IMR-90 (cell line): ENCODE results near the gene MEGF11. TPM values are rescaled to one million over a fixed set of nuclear protein-coding genes. Genes with fewer than 3 reads are reported as not detected.

Experiments used
- ATAC-seq: fragments of 200-7000 bp; cut with Tn5 transposase; 2 replicates; pipeline ENCODE4 v1.9.1; 2020; ENCODE audit warnings: low read depth, mild to moderate bottlenecking, moderate library complexity
- BruUV-seq: library from RNA; stranded (reverse); fragments of 400-500 nt; replicated peaks from 2 replicates; lab custom pipeline; 2021; lab: Mats Ljungman, UMichigan
- CTCF ChIA-PET: fragments of 300-600 bp; formaldehyde crosslinking; extraction: SDS; loops from one replicate; lab custom pipeline; 2021; ENCODE audit warnings: antibody characterized with exemption; lab: Yijun Ruan, JAX
- POLR2A ChIA-PET: fragments of 300-600 bp; sonication (Branson Sonifier 250); formaldehyde crosslinking; loops from one replicate; lab custom pipeline; 2022; ENCODE audit warnings: antibody characterized with exemption; ENCODE audit not compliant: unreplicated experiment; lab: Charles Lee
- DNase-seq: peaks from one replicate; pipeline ENCODE4 v3.0.0; 2013
- H2AFZ ChIP-seq: replicated peaks from 2 replicates; pipeline ENCODE3; 2013; ENCODE audit warnings: low read length, mild to moderate bottlenecking; ENCODE audit not compliant: poor library complexity
- H2AK5ac ChIP-seq: 2 replicates; pipeline ENCODE4 v1.6.1; 2013; ENCODE audit warnings: low read depth, low read length, inconsistent platforms
- H2AK9ac ChIP-seq: replicated peaks from 2 replicates; pipeline ENCODE3; 2013; ENCODE audit warnings: mild to moderate bottlenecking, low read depth, low read length, moderate library complexity; ENCODE audit not compliant: poor library complexity
- H2BK120ac ChIP-seq: 2 replicates; pipeline ENCODE4 v1.6.1; 2013; ENCODE audit warnings: low read depth, low read length, inconsistent platforms
- H2BK15ac ChIP-seq: 3 replicates; pipeline ENCODE4 v1.6.1; 2013; ENCODE audit warnings: low read depth, low read length, inconsistent platforms
- H2BK20ac ChIP-seq: 2 replicates; pipeline ENCODE4 v1.6.1; 2013; ENCODE audit warnings: low read depth, mild to moderate bottlenecking, inconsistent platforms, low read length, moderate library complexity
- H2BK5ac ChIP-seq: 2 replicates; pipeline ENCODE4 v1.6.1; 2013; ENCODE audit warnings: mild to moderate bottlenecking, low read depth, low read length, inconsistent platforms; ENCODE audit not compliant: poor library complexity, severe bottlenecking
- H3K14ac ChIP-seq: replicated peaks from 2 replicates; pipeline ENCODE4 v1.6.1; 2013; ENCODE audit warnings: low read depth, low read length, inconsistent platforms
- H3K18ac ChIP-seq: 2 replicates; pipeline ENCODE4 v1.6.1; 2013; ENCODE audit warnings: low read depth, low read length, control low read depth
- H3K23ac ChIP-seq: 2 replicates; pipeline ENCODE4 v1.6.1; 2013; ENCODE audit warnings: low read depth, low read length, inconsistent platforms
- H3K27ac ChIP-seq: 2 replicates; pipeline ENCODE4 v1.5.1; 2013; ENCODE audit warnings: mild to moderate bottlenecking, control low read depth, low read length; ENCODE audit not compliant: insufficient read depth
- H3K27me3 ChIP-seq: 2 replicates; pipeline ENCODE4 v1.6.1; 2013; ENCODE audit warnings: low read length; ENCODE audit not compliant: control insufficient read depth, insufficient read depth
- H3K36me3 ChIP-seq: 2 replicates; pipeline ENCODE4 v1.6.1; 2013; ENCODE audit warnings: low read length, mixed read lengths; ENCODE audit not compliant: control insufficient read depth, insufficient read depth
- H3K4ac ChIP-seq: 2 replicates; pipeline ENCODE4 v1.6.1; 2013; ENCODE audit warnings: low read depth, low read length, inconsistent platforms
- H3K4me1 ChIP-seq: 2 replicates; pipeline ENCODE4 v1.6.1; 2013; ENCODE audit warnings: low read length, mixed read lengths; ENCODE audit not compliant: control insufficient read depth, insufficient read depth
- H3K4me2 ChIP-seq: 2 replicates; pipeline ENCODE4 v1.6.1; 2013; ENCODE audit warnings: low read depth, mild to moderate bottlenecking, control low read depth, low read length, moderate library complexity
- H3K4me3 ChIP-seq: 2 replicates; pipeline ENCODE4 v1.5.1; 2013; ENCODE audit warnings: low read depth, mild to moderate bottlenecking, control low read depth, low read length, moderate library complexity; ENCODE audit not compliant: insufficient read depth
- H3K56ac ChIP-seq: 2 replicates; pipeline ENCODE4 v1.6.1; 2013; ENCODE audit warnings: low read length, inconsistent platforms; ENCODE audit not compliant: insufficient read depth; ENCODE audit errors: extremely low read depth
- H3K79me1 ChIP-seq, 2 experiments: 2 replicates each; pipeline ENCODE4 v1.6.1; 2013; ENCODE audit warnings: low read length in 2 of 2, inconsistent platforms in 1 of 2, low read depth in 1 of 2
- H3K9ac ChIP-seq: 2 replicates; pipeline ENCODE4 v1.6.1; 2013; ENCODE audit warnings: low read depth, low read length, control low read depth
- H3K9me1 ChIP-seq: 2 replicates; pipeline ENCODE4 v1.6.1; 2013; ENCODE audit warnings: low read length, inconsistent platforms; ENCODE audit not compliant: insufficient read depth
- H3K9me3 ChIP-seq: 2 replicates; pipeline ENCODE4 v1.6.1; 2013; ENCODE audit warnings: low read length; ENCODE audit not compliant: control insufficient read depth, insufficient read depth
- H4K20me1 ChIP-seq: 2 replicates; pipeline ENCODE4 v1.6.1; 2013; ENCODE audit warnings: low read length, inconsistent platforms; ENCODE audit not compliant: insufficient read depth
- H4K5ac ChIP-seq: 2 replicates; pipeline ENCODE4 v1.6.1; 2013; ENCODE audit warnings: mild to moderate bottlenecking, low read depth, low read length, control low read depth
- H4K8ac ChIP-seq, 2 experiments: 2 replicates each; pipeline ENCODE4 v1.6.1; 2013; ENCODE audit warnings: low read depth in 2 of 2, low read length in 2 of 2, control low read depth in 1 of 2, inconsistent platforms in 1 of 2
- H4K91ac ChIP-seq: 2 replicates; pipeline ENCODE4 v1.6.1; 2013; ENCODE audit warnings: low read depth, low read length, inconsistent platforms; ENCODE audit not compliant: insufficient read depth
- BHLHE40 ChIP-seq: fragments of 150-350 bp; IDR thresholded peaks from 2 replicates; pipeline ENCODE4 v1.6.1; 2016; ENCODE audit warnings: mild to moderate bottlenecking, low read depth, low read length
- CEBPB ChIP-seq: IDR thresholded peaks from 2 replicates; pipeline ENCODE4 v1.6.1; 2012; ENCODE audit warnings: low read depth, low read length, improper control_type of control experiment
- CHD1 ChIP-seq: IDR thresholded peaks from 2 replicates; pipeline ENCODE4 v1.6.1; 2012; ENCODE audit warnings: low read depth, low read length, improper control_type of control experiment
- ELK1 ChIP-seq: fragments of 150-350 bp; IDR thresholded peaks from 2 replicates; pipeline ENCODE4 v1.6.1; 2016; ENCODE audit warnings: low read depth, mild to moderate bottlenecking, low read length, moderate library complexity, borderline replicate concordance
- FOS ChIP-seq: fragments of 150-350 bp; IDR thresholded peaks from 2 replicates; pipeline ENCODE4 v1.6.1; 2016; ENCODE audit warnings: low read depth, low read length
- MAZ ChIP-seq: IDR thresholded peaks from 2 replicates; pipeline ENCODE4 v1.6.1; 2012; ENCODE audit warnings: low read depth, mild to moderate bottlenecking, low read length, improper control_type of control experiment, moderate library complexity, borderline replicate concordance
- MXI1 ChIP-seq: IDR thresholded peaks from 2 replicates; pipeline ENCODE4 v1.6.1; 2012; ENCODE audit warnings: low read depth, mild to moderate bottlenecking, low read length, moderate library complexity, borderline replicate concordance
- NFE2L2 ChIP-seq: fragments of 150-350 bp; IDR thresholded peaks from 2 replicates; pipeline ENCODE4 v1.6.1; 2016; ENCODE audit warnings: low read depth, mild to moderate bottlenecking, low read length
- POLR2A ChIP-seq: IDR thresholded peaks from 2 replicates; pipeline ENCODE4 v1.6.1; 2012; ENCODE audit warnings: mild to moderate bottlenecking, low read depth, low read length
- RAD21 ChIP-seq: IDR thresholded peaks from 2 replicates; pipeline ENCODE4 v1.6.1; 2012; ENCODE audit warnings: low read length, improper control_type of control experiment
- RCOR1 ChIP-seq: IDR thresholded peaks from 2 replicates; pipeline ENCODE4 v1.6.1; 2012; ENCODE audit warnings: mild to moderate bottlenecking, low read length, improper control_type of control experiment; ENCODE audit not compliant: insufficient replicate concordance
- RFX5 ChIP-seq: IDR thresholded peaks from 2 replicates; pipeline ENCODE4 v1.8.0; 2012; ENCODE audit warnings: low read depth, mild to moderate bottlenecking, low read length, moderate library complexity
- SMC3 ChIP-seq: fragments of 150-350 bp; IDR thresholded peaks from 2 replicates; pipeline ENCODE4 v1.6.1; 2016; ENCODE audit warnings: low read depth, mild to moderate bottlenecking, antibody characterized with exemption, low read length, moderate library complexity
- WGBS, 2 experiments: methylation state at CpG; one replicate each; pipeline versions ENCODE4 v1.1.5 to v1.1.7; 2013; ENCODE audit warnings: missing lambda C conversion rate in 2 of 2; ENCODE audit not compliant: insufficient read length in 1 of 2; ENCODE audit errors: extremely low coverage in 2 of 2; 5-methylcytosine and 5-hydroxymethylcytosine counted together
- dilution Hi-C: fragments of 300-500 bp; cut with HindIII; formaldehyde crosslinking; loops from one replicate; pipeline ENCODE4 v1.14.3; 2018; ENCODE audit warnings: low sequenced_read_pairs; ENCODE audit not compliant: unreplicated experiment
- in situ Hi-C: fragments of 300-500 bp; cut with MboI; formaldehyde crosslinking; loops from 3 replicates; pipeline ENCODE4 v1.14.3; 2019; ENCODE audit warnings: low sequenced_read_pairs, inconsistent platforms, mixed read lengths
- intact Hi-C: fragments of 100-400 bp; cut with micrococcal nuclease; formaldehyde crosslinking; loops from 2 replicates; pipeline ENCODE4 v1.10.0; 2022
- polyA plus RNA-seq, 3 experiments: library from polyadenylated mRNA; depleted of rRNA; stranded (reverse); fragments of >200 nt; gene quantifications; 2 replicates each; pipeline ENCODE4 v1.2.3, GENCODE V29; 2012; ENCODE audit warnings: low replicate concordance in 1 of 3
- total RNA-seq: library from RNA; depleted of rRNA; stranded (reverse); fragments of >200 nt; gene quantifications from 2 replicates; pipeline ENCODE4 v1.2.3, GENCODE V29; 2012
- TF ChIP-seq, protein P1 (sequence below): conservative IDR thresholded peaks from 2 replicates; pipeline ENCODE4 v1.5.1; 2012; ENCODE audit warnings: mild to moderate bottlenecking, low read depth, low read length, improper control_type of control experiment
- TF ChIP-seq, protein P2 (sequence below): fragments of 150-350 bp; IDR thresholded peaks from 2 replicates; pipeline ENCODE4 v1.6.1; 2017; ENCODE audit warnings: mild to moderate bottlenecking, antibody characterized with exemption, low read length, low read depth

The MEGF11 gene
- total and polyA plus RNA-seq, 2 of the 4 experiments (the other 2 are of a cell fraction) = not detected

- H2BK15ac ChIP-seq = no peak overlapping the region
- ChIA-PET POLR2A (no interaction called here), CTCF (no interaction called here)
- H2AFZ ChIP-seq = no peak overlapping the region
- H3K9me1 ChIP-seq = 0 out of 2 replicates have a peak, but pooled peaks cover 3% of the 10 kb centered on the region
- intact Hi-C loops (no loop called here), dilution Hi-C loops (no loop called here), in situ Hi-C loops (no loop called here)
- H2BK5ac ChIP-seq = no peak overlapping the region
- no peaks in the 10 kb centered on the region for H4K20me1 ChIP-seq
- no peaks in the 10 kb centered on the region for H3K79me1 ChIP-seq
- H3K4ac ChIP-seq = no peak overlapping the region
- H3K4me1 ChIP-seq = no peaks in the 10 kb centered on the region
- H3K27me3 ChIP-seq = peaks cover 60% of the 10 kb centered on the region
- H3K27ac ChIP-seq = no peak overlapping the region
- no peak overlapping the region for H2BK20ac ChIP-seq
- no peak overlapping the region for H2BK120ac ChIP-seq
- H3K56ac ChIP-seq = no peak overlapping the region
- 50% methylated on average over 2 of the region's 15 CpGs; no CpG with 5 or more reads in 1 of the 2 experiments for WGBS, 2 experiments
- H2AK9ac ChIP-seq = no peak overlapping the region
- no peak overlapping the region for H3K4me2 ChIP-seq
- H3K36me3 ChIP-seq = no peaks in the 10 kb centered on the region
- H4K91ac ChIP-seq = no peak overlapping the region
- no TSS peak for BruUV-seq
- no peak overlapping the region for H3K9ac ChIP-seq
- ATAC-seq (no peak), DNase-seq (no peak)
- no peaks in the 10 kb centered on the region for H3K9me3 ChIP-seq
- no peak overlapping the region for H2AK5ac ChIP-seq
- H4K5ac ChIP-seq = no peak overlapping the region
- H3K14ac ChIP-seq = no peak overlapping the region
- H3K4me3 ChIP-seq = no peak overlapping the region
- no peak overlapping the region for H3K23ac ChIP-seq
- no peak overlapping the region for H3K18ac ChIP-seq
- no peak overlapping the region for H4K8ac ChIP-seq
- no peak for TF ChIP-seq CHD1
- TF ChIP-seq, protein P1, sequence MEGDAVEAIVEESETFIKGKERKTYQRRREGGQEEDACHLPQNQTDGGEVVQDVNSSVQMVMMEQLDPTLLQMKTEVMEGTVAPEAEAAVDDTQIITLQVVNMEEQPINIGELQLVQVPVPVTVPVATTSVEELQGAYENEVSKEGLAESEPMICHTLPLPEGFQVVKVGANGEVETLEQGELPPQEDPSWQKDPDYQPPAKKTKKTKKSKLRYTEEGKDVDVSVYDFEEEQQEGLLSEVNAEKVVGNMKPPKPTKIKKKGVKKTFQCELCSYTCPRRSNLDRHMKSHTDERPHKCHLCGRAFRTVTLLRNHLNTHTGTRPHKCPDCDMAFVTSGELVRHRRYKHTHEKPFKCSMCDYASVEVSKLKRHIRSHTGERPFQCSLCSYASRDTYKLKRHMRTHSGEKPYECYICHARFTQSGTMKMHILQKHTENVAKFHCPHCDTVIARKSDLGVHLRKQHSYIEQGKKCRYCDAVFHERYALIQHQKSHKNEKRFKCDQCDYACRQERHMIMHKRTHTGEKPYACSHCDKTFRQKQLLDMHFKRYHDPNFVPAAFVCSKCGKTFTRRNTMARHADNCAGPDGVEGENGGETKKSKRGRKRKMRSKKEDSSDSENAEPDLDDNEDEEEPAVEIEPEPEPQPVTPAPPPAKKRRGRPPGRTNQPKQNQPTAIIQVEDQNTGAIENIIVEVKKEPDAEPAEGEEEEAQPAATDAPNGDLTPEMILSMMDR = no peak
- no peak for TF ChIP-seq RAD21
- TF ChIP-seq RCOR1 = no peak
- no peak for TF ChIP-seq CEBPB
- TF ChIP-seq SMC3 = no peak
- no peak for TF ChIP-seq BHLHE40
- TF ChIP-seq MAZ = no peak
- TF ChIP-seq POLR2A = no peak
- TF ChIP-seq, protein P2, sequence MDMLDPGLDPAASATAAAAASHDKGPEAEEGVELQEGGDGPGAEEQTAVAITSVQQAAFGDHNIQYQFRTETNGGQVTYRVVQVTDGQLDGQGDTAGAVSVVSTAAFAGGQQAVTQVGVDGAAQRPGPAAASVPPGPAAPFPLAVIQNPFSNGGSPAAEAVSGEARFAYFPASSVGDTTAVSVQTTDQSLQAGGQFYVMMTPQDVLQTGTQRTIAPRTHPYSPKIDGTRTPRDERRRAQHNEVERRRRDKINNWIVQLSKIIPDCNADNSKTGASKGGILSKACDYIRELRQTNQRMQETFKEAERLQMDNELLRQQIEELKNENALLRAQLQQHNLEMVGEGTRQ = no peak
- TF ChIP-seq NFE2L2 = no peak
- TF ChIP-seq ELK1 = no peak
- TF ChIP-seq MXI1 = no peak
- no peak for TF ChIP-seq FOS
- no peak for TF ChIP-seq RFX5
Observed at GRCh38 chr15:66153549-66154415, 99.8 kb downstream of the MEGF11 start.
